SKM-1 treated with dmso at 0.1 percent for 144 hours (cell line): ENCODE data around the gene GLI3.

ENCODE experiments used
- DNase-seq: peaks from one replicate; lab custom pipeline; 2025; ENCODE audit not compliant: unreplicated experiment; lab: John Stamatoyannopoulos, UW

GLI3 gene

GRCh38 chr7:41938371-41938770 is 298.6 kb downstream of the GLI3 start:
- DNase-seq, result no peak

DNA sequence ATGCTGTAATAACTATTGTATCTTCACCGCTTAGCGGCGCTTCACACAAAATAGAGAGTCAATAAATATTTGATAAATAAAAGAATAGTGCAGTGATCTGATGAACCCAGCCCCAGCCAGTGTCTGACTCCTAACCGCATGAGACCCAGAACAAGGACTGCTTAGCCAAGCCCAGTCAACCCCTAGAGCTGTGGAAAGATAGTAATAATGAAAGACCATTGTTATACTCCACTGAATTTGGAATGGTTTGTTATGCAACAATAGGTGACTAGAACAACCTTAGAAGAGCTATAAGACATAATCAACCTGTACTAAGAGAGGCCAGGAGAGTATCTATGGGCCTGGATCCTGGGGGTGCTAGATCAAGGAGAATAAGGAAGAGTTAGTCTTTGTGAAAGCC is 303.6 kb downstream of the GLI3 start:
- no peak for DNase-seq

- DNase-seq, result no peak
Measured at GRCh38 chr7:41931263-41931646, 305.8 kb downstream of the GLI3 start.

DNA sequence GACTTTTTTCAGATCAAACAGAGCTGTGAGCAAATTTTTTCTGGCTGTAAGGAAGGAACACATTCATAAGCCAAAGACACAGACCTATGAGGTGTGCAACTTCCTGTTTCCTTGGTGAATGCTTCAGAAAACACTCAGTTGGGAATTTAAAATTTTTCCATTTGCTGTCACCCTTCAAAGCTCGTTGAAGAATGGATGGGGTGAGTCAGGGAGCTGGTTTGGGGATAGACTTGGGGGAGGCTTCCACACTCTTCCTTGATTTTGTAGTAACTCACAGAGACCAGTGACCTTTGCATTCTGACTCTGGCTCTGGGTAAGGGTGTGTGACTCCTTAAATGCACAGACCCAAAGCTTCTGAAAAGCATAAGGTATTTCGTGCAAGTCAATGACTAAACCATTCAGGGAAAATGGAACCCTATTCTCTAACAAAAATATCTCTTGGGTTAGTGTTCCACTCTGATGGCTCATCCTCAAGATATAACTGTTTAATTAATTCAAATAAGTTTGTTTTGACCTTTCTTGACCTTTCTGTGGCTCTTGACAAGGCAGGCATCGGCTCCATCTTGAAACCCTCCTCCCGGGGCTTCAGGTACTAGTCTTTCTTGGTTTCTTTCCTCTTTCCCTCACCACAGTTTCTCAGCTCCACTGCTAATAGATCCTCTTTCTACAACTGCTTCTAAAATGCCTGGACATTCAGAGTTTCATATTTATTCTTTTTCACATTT is 306.3 kb downstream of the GLI3 start:
- peak; percentile 11 for DNase-seq

GRCh38 chr7:41928781-41929180 is 308.2 kb downstream of the GLI3 start:
- DNase-seq, result no peak

DNA sequence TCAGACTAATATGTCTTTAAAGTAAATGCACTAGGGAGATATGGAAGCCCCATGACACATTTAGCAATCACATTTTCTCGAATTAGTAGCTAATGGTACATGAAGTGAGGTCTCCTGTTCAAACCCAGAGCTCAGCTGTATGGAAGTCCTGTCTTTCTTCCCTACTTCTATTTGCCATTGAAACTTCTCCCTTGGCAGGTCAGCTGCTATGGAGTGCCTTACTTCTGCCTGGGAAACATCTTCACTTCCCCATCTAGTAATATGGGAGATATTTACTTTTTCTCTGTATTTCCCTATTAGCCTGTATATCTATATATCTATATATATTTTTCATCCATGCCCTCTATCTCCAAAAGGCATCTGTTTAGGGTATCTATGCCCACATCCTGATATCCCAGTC is 308.8 kb downstream of the GLI3 start:
- DNase-seq, result no peak

- DNase-seq, result no peak
Measured at GRCh38 chr7:41927380-41927779, 309.6 kb downstream of the GLI3 start.

GRCh38 chr7:41925946-41926345 is 311.1 kb downstream of the GLI3 start:
- no peak for DNase-seq

DNA sequence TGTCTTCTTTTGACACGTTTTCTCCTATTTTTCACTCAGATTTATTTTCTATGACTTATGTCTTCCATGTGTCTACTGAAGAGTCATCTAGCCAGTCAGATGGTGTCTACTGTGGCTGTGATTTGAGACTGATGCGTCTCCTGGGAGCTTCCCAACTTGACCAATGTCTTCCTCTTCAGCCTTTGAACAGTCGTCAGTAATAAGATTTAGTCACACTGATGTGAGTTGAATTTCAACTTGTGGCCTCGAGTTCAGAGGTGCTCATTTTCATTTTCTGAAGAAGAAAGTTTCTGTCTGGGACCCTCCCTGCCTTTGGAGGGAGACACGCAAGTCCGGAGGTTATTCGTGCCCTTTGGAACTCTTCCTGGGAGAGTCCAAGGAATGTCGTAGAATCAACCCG is 312.2 kb downstream of the GLI3 start:
- no peak for DNase-seq

- no peak for DNase-seq
Measured at GRCh38 chr7:41922373-41922772, 314.6 kb downstream of the GLI3 start.

DNA sequence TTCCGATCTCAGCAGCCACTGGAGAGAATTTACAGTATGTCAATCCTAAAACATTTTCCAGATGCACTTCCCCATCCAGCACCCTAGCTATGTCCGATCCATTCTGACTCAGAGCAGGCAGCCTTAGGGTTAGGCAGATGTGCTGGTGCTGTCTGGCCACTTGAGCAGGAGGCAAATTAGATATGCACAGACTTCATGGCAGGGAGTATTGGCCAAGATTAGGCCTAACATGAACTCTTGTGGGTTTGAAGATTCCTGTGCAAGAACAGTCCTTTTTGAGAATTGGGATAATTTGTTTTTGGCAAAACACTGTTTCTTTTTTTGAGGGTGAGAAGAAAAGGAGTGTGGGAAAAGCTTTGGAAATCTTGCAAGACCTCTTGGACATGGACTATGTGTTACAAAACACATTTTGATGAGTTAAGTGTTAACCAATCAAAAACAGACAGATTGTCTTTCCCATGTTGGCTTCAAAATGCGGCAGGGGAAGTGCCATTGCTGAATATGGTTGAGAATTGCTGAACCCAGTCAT is 315.5 kb downstream of the GLI3 start:
- DNase-seq, result no peak

DNA sequence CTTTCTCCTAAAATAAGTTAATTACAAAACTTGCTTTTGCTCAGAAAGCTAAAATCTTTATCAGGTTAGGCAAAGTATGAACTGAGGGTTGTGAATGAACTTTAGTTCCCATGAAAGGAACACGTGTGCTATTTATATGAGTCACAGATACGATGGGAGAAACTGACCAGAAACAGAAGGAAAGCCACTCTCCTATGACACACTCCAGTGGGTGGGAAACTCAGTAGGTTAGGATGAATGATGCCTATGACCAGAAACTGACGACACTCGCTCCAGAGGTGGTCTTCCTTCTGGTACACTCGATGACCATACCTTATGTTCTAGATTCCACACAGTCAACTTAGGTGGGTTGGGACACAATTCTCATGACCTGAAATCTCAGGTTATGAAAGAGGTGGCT is 318.4 kb downstream of the GLI3 start:
- no peak for DNase-seq

GRCh38 chr7:41916450-41916927 is 320.5 kb downstream of the GLI3 start:
- no peak for DNase-seq

DNA sequence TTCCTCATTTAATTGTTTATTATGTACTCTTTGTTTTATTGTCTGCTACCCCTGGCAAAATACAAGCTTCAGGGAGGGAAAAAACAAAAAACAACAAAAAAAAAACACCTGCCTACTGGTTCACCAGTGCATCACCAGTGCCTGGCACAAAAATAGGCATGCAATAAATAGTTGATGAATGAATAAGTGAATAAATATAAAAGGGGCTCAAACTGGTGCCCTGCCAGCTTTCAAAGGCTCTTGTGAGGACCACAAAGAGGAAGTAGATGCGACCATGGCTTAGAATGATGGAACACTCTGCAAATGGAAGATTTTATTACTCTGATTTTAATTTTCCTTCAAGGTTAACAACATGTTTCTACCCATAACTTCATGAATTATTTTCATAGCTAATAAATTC is 321.1 kb downstream of the GLI3 start:
- DNase-seq, result no peak

DNA sequence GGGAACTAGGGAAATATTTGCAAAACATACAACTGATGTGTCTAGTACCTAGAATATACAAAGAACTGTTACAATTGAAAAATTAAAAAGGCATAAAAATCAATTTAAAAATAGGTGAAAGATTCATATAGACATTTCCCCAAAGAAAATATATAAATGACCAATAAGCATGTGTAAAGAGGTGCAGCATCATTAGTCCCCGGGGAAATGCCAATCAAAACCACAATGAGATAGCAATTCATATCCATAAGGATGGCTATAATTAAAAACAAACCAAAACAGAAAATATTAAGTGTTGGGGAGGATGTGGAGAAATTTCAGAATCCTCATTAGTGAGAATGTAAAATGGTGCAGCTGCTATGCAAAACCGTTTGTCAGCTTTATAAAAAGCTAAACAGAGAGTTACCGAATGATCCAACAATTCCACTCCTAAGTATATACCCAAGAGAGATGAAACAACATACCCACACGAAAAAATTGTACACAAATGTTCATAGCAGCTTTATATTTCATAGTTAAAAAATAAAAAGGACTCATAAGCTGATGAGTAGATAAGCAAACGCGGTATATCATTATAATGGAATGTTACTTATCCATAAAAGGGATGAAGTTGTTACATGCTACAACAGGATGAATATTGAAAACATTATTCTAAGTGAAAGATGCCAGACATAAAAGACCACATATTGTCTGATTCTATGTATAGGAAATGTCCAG is 324.0 kb downstream of the GLI3 start:
- no peak for DNase-seq

DNA sequence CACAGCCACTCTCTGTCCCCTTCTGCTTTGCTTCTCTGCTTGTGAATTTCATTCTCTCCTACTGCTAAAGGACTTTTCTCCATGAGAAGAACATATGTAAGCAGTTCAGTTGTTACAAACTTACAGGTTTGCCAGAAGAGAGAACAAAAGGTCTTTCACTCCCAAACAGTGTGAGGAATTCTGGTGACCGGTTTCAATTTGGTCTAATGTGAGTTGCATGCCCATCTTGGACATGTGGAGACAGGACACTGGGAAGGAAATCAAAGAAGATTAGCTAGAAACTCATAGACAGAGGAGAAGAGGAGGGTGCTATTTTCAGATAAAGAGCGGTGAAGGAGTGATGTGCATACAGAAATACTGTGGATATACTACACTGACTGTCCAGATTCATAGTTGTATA is 324.6 kb downstream of the GLI3 start:
- no peak for DNase-seq

DNA sequence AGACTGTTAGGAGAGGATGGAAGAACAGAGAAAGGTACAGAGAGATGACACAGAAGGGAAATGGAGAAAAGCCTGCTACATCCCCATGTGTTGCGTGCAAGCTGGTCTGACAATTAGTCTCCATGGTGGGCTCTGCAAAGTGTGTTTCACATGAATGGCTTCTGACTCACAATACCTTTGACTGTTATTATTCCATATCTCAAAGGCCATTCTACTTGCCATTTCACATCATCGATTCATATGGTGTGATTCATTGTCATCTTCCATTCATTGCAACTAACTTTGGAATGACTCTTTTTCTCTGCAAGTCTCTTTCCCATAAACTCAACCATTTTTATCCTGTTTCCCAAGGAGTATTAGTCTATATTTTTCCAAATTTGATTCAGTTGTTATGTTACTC is 325.2 kb downstream of the GLI3 start:
- DNase-seq, result no peak
